GM18861 (cell line): ENCODE data around the gene KLHL6.
"Not testable (repeated sequence)": the region's sequence is repeated elsewhere in the genome, so short reads cannot be mapped to it uniquely, and the experiment has no call there.

Source experiments
- ATAC-seq: cut with Tn5 transposase; IDR thresholded peaks from one replicate; pipeline ENCODE4 v1.9.1; 2021; ENCODE audit not compliant: unreplicated experiment

Gene KLHL6

DNA sequence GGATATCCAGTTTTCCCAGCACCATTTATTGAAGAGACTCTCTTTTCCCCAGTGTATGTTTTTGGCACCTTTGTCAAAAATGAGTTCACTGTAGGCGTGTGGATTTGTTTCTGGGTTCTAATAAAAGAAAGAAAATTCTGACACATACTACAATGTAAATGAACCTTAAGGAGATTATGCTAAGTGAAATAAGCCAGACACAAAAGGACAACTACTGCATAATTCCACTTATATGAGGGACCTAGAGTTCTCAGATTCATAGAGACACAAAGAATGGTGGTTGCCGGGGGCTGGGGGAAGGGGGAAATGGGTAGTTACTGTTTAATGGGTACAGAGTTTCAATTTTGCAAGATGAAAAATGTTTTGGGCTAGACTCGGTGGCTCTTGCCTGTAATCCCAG lies 14.7 kb upstream of the KLHL6 start:
- ATAC-seq = not testable (repeated sequence)

DNA sequence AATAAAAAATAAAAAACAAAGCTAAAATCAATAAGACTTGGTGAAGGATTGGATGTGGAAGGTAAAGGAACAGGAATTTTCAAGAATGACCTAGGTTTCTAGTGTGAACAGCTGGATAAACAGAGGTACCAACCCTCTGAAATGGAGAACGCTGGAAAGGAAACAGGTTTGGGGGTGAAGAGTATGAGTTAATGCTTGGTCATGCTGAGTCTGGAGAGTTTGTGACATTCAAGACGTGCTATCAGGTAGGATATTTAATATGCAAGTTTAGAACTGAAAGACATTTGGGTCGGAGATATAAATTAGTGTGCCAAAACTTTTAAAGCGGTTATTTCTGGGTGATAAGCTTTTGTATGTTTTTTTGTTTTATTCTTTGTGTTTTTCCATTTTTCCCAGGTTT lies 11.4 kb upstream of the KLHL6 start:
- ATAC-seq = no peak

DNA sequence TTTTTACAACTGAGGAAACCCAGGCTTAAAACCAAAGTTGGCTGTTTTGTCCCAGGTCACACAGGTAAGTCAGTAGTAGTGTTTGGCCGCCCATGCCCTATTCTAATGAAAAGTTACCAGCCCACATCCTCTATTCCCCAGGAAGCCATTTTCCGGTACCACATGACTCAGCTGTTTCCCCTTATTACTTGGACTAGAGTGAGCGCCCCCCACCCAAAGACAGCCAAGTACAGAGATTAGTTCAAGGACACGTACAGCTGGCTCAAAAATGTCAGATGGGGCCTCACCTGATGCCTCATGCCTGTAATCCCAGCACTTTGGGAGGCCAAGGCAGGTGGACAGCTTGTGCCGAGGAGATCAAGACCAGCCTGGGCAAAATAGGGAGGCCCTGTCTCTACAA lies 8.5 kb upstream of the KLHL6 start:
- ATAC-seq = no peak

DNA sequence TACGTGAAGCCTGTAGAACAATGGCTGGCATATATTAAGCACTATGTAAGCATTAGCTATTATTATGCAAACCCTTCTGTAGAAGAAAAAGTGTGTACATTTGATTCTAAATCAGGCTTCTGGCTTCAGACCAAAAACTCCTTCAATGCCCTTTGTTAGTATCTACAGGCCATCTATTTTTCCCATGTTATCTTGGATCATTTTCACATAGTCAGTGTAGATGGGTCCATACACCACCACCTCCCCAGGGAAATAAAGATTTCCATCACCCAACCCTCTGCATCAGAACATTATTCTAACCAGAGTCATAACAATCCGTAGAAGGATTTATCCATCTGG lies 8.0 kb upstream of the KLHL6 start:
- ATAC-seq = no peak

DNA sequence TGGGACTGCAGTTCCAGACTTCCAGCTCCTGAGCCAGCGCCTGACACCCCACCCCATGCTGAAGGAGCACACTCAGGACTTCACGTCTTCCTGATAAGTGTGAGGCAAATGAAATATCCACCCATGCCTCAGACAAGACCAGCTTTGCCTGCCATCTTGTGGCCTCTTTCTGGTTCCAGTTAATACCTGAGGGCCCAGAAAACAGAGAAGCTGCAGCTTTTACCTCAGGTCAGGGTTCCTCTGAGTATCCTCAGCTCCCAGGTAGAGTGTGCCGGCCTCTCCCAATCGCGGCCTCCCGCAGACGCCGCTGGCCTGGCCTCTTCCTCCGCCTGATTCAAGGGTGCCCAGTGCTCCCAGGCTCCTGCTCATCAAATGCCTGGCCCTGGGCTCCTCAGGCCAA lies 5.1 kb upstream of the KLHL6 start:
- no peak for ATAC-seq

DNA sequence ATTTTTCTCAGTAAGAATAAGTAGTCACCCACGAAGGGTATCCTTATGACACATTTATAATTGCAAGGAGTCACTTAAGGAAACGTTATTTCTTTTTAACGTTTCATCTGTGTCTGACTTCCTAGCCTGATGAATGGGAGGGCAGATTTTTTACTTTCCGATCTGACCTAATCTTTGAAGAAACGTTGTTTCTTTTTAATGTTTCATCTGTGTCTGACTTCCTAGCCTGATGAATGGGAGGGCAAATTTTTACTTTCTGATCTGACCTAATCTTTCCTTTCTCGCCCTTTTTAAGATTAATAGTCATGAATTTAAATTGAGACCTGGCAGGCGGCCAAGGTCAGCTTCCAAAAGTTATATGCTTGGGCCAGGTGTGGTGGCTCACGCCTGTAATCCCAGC lies 3.0 kb upstream of the KLHL6 start:
- no peak for ATAC-seq

DNA sequence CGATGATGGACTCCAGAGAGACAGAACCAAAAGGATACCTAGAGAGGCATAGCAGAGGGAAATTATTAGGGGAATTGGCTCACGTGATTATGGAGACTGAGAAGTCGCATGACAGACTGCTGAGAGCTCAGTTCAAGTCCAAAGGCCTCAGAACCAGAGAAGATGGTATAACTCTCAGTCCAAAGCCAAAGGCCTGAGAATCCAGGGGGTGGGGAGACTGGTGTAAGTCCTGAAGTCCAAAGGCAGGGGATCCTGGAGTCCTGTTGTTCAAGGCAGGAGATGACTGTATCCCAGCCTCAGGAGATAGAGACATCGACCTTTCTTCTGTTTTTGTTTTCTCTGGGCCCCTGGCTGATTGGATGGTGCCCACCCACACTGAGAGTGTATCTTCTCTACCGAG lies 1.2 kb upstream of the KLHL6 start:
- ATAC-seq = no peak

DNA sequence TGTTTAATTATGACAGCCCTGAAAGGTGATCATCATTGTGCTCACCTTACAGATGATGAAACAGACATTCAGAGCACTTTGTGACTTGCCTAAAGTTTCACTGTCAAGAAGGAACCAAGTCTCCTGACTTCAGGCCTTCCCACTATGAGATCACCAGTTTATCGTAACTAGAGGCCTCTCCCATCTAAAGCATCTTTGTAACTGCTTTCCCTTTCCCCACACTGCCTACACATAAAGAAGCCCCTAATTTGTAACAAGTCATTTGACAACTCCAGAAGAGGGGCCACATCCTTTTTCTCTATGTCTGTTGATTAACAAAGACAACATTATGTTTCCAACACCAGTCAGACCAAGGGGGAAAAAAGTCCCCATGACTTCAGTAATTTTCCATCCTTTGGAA lies 1.1 kb downstream of the KLHL6 start:
- ATAC-seq = peak; percentile 36

DNA sequence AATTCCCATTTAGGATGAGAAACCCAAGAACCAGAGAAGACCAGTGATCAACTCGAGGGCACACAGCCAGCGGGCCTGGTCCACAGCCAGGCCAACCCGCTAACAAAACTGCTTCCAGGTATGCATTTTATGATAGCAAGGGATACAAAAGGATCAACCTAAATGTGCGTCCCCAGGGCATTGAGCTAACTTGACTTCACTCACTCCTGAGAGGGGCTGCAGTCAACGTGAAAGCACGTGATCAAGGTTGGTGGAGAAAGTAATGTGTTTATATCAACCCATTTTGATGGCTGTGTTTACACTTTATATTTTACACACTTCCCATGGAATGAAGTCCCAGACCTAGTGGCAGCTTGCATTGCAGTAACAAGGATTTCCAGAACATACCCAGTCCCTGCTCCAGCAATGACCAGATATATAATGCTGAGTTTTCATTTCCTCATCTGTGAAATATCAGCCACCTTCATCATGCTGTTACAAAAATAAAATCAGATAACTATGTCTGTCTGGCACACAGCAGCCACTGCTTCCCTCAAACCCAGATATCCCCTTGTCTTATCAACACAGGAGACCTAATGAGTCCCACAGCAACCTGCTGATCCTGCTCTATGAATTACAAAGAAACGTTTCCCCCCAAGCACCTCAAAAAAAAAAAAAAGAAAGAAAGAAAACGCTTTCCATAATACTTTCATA lies 2.0 kb downstream of the KLHL6 start:
- ATAC-seq = no peak

DNA sequence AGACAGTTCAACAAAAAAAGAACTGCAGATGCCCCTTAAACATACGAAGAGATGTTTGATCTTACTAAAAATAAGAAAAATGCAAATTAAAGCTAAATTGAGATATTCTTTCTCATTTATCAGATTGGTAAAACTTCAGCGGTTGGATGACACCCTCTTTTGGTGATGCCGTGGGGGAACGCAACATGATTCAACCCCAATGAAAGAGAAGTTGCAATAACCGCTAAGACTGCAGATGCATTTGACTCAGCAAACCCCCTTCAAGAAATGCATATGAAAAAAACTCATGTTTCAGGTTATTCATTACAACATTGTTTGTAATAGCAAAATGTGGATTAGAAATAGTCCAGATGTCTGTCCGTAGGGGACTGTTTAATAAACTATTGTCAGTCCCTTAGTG lies 3.6 kb downstream of the KLHL6 start:
- ATAC-seq = no peak

DNA sequence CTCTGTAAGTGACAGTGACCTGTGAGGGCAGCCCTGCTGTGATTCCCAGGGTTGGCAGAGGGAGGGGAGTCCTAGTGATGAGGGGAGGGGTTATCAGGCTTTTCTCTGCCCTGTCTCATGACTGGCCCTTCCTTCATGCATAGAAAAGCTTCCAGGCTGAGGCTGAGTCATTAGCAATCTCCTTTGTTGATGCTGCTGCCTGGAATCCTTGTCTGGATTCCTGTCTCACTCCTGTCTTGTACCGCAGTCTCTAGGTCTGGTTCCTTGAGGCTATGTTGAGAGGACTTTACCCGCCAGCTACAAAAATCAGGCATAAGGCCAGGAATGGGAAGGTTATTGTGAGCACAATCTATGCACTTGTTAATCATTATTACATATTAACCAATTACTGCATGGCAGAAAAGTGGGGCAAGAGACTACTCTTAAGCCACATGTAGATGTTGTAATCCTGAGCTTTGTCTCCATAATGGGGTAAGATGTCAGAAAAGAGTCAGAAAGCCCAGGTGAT lies 7.2 kb downstream of the KLHL6 start:
- no peak for ATAC-seq

DNA sequence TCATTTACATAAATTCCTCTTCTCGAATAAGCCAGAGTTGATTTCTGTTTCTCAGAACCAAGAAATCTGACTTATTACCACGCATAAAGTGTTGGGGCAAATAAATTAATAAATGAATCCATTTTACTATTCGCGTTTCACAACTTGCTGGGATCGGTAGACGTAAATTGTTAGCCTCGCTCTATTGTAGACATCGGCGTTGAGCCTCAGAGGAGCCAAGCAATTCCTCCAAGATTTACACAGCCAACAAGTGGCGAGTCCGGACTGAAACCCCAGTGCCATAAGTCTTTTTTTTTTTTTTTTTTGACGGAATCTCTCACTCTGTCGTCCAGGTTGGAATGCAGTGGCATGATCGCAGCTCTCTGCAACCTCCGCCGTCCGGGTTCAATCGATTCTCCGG lies 8.9 kb downstream of the KLHL6 start:
- ATAC-seq = no peak

DNA sequence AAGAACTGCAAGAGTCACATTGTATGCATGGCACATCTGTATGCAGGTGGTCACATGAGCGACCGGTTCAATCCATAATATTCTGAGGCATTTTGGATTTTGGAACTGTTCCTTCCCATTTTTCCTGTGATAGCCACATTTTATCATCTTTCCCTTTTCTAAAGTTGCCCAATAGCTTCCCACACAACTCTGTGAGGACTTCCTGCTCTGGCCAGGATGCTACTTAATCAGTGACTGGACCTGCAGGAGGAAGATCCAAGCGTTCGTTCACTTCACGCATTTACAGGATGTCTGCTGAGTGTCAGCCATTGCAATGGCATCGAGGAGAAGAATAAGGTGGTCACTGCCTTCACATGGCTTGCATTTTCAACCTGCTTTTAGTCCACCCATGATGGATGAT lies 9.8 kb downstream of the KLHL6 start:
- no peak for ATAC-seq

DNA sequence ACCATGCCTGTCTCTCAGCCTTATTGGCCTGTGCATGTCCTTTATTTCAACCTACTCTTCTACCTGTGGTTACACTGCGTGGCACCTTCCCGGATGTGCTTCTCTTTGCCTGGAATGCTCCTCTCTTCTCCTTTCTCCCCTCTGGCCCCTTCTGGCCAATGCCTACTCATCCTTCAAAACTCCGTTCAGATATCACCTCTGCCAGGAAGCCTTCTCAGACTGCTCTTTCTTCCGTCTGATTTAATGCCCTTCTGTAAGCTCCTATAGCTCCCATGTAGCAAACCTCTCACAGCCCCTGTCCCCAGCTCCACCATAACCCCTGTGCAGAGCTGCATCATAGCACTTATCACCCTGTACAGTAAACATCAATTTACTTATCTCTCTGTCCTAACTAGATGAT lies 13.2 kb downstream of the KLHL6 start:
- no peak for ATAC-seq

DNA sequence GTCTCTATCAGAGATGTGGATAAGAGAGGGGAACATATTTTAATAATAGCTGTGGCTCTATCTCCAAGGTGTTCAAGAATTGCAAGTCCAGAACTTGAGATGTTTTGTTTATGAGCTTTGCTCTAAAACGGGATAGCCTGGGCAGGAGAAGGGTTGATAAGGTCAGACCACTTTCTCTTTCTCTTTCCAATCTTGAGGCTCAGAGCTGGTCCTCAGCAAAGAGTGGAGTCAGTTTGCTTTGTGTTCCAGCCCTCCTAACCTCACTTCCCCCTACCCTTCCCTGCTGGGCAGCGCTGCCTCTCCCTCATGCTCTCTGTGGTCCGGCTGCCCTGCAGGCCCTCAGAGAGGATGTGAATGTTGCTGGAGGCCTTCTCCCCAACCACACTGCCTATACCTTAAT lies 13.8 kb downstream of the KLHL6 start:
- no peak for ATAC-seq

DNA sequence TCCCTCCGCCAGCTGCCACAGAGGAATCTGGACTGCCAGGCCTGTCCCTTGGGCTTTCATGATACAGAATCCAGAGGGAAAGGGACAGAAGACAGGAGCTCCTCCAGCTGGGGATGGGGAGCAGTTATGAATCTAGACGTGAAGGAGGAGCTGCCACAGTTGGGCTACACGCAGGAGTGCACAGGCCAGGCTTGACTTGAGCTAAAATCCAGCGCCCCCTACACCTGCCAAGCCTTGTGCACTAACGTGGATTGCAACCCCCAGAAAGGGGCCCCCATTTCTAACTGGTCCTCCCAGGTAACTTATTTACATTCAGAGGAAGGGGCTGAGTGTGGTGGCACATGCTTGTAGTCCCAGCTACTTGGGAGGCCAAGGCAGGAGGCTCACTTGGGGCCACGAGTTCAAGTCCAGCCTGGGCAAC lies 14.3 kb downstream of the KLHL6 start:
- ATAC-seq = no peak

DNA sequence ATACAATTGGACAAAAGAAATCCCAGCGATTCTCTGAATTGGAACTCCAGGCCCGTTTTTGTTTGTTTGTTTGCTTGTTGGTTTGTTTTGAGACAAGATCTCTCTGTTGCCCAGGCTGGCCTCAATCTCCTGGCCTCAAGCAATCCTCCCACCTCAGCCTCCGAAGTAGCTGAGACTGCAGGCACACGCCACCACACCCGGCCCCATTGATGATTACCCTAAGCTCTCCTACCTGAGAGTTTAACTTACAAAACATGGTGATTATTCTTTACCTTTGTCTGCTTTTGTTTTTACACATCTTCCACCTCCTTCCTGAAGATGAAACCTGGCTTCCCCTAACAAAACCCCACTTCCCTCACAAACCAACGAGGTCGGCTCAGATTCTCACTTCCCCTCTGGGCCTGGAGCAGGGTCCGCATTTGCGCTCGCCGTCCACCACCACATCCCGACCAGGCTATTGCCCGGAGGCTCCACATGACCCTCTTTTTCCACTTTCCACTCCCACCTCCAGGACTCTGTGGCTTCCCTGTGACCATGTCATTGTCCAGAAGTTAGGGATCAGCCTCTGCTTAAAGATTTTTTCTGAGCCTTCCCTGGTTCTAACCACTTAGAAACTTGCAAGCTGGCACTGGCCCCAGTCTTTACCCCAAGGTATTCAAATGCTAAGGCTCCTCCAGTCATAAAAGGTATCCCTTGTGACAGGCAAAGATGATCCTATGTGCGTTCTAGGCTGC lies 14.8 kb downstream of the KLHL6 start:
- no peak for ATAC-seq

DNA sequence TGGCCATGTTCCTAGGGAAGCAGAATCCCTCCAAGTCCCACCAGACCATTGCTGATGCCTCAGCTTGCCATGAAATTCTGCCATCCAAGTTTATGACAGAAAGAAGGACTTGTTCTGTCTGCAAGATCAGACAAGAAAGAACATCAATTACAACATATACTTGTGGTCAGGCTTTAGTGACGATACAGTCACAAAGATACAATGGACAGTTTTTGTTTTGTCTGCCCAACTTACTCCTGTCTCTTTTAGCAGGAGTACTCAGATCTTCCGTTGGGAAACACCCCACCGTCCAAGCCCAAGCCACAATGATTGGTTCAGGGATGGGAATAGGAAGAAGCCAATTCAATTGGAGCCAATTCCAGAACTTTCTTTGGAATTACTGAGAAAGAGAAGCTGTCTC lies 15.7 kb downstream of the KLHL6 start:
- ATAC-seq = no peak

DNA sequence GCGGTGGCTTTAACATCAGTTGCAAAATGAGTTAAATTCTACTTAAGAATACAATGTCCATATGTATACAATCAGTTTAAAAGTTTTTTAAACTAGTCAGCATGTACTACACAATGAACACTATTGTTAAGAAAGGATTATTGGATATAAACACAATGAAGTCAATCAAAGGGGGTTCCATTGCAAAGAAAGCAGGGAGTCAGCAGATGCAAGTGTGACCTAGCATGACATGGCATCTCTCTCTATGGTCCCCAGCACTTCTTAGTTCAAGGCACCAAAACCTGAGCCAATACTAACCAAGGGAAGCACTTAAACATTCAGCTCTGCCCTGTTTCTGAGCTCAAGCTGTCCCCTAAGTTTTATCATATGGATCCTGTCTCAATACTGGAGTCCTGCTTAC lies 17.0 kb downstream of the KLHL6 start:
- no peak for ATAC-seq

DNA sequence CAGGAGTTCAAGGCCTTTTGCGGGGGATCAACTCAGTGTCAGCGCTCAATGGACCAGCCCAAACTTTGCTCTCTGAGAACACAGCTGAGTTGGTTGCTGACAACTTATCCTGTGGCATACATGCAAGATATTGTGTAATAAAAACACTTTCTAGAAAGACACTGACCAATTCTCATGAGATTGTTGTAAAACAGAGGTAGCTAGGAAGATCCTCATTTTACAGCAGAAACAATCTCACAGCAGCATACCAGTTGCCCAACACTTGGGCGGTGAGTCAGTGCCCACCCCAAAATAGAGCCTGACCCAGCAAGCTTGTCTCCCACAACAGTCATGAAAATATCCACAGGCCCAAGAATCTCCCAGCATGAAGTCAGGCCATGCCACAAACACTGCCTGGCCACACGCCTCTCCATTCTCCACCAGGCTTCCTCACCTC lies 18.2 kb downstream of the KLHL6 start:
- ATAC-seq = no peak

DNA sequence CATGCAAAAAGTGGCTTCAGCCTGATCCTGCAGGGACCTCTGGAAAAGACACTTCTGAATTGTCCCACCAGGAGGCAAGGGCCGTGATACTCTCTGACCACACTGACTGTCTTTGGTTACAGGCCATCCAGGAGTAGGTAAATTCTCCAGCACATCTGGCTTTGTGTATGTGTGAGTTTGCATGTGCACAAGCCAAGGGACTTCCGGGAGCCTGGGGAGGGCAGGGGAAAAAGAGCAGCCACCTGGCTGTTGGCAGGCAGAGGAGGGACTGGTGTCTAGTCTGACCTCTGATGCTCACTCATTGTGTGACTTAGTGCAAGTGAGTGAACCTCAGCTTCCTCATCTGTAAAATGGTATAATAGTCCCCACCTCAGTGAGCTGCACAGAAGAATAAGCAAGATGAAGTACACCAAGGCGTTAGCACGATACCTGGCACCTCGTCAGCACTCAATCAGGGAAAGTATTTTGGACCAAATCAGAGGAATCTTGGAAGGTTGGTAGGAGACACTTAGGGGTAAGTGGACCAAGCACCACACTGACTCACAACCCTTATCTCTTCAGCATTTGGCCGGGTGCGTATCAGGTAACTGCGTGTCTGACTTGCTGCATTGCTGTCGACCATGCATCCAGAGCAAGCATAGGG lies 19.1 kb downstream of the KLHL6 start:
- ATAC-seq = peak; percentile 70

DNA sequence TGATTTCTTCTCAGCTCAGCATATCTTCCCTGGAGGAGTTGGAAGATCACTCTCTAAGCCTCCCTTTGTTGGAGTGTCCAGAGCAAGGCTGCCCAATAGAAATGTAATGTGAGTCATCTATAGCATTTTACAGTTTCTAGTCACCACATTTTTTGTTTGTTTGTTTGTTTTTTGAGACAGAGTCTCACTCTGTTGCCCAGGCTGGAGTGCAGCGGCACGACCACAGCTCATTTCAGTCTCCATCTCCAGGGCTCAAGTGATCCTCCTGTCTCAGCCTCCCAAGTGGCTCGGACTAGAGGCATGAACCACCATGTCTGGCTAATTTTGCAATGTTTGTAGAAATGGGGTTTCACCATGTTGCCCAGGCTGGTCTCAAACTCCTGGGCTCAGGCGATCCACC lies 21.3 kb downstream of the KLHL6 start:
- ATAC-seq = no peak
